Measurements from ENCODE around the gene AK4. TPM values are rescaled to one million over a fixed set of nuclear protein-coding genes. Genes with fewer than 3 reads are reported as not detected.
A peak's percentile ranks its signal among the peaks of the same experiment; 100 is the strongest.
"Not testable (repeated sequence)": the region's sequence is repeated elsewhere in the genome, so short reads cannot be mapped to it uniquely, and the experiment has no call there.

AK4 gene
- total and polyA plus RNA-seq, 5 experiments from 2014 or later: 0.19 to 0.91 TPM; not detected in 3

- POLR2A ChIA-PET: interaction anchor here (1.2 kb wide), 1 partner anchor 34 kb away, joined by 3 read pairs; no protein-coding TSS in a partner anchor
- ATAC-seq (no peak), DNase-seq (no peak)
- Mint-ChIP-seq H3K9me3 (peaks cover 0 to 16% (median 8%) of the 10 kb centered on the region in 9 donors), H3K27ac (peak overlapping the region in 1 of 10 donors; percentile 43), H3K4me1 (peaks cover 0 to 9% (median 3%) of the 10 kb centered on the region in 4 donors), H3K36me3 (peaks cover 0 to 10% (median 5%) of the 10 kb centered on the region in 3 donors), H3K4me3 (no peak overlapping the region), H3K27me3 (peaks cover 5 to 27% (median 11%) of the 10 kb centered on the region in 5 donors)
These were observed 83.8 kb downstream of the AK4 start for GRCh38 chr1:65231718-65232330.

- Mint-ChIP-seq H3K4me3 (no peak overlapping the region), H3K9me3 (peaks cover 0 to 19% (median 11%) of the 10 kb centered on the region in 9 donors), H3K27ac (no peak overlapping the region), H3K27me3 (peaks cover 5 to 27% (median 11%) of the 10 kb centered on the region in 5 donors), H3K4me1 (peaks cover 0 to 9% (median 3%) of the 10 kb centered on the region in 4 donors), H3K36me3 (peaks cover 0 to 12% (median 5%) of the 10 kb centered on the region in 3 donors)
- DNase-seq (no peak), ATAC-seq (no peak)
- POLR2A ChIA-PET: interaction anchor here (0.7 kb wide), 1 partner anchor 34 kb away, joined by 3 read pairs; no protein-coding TSS in a partner anchor
These were observed 84.5 kb downstream of the AK4 start for GRCh38 chr1:65232461-65232990.

DNA sequence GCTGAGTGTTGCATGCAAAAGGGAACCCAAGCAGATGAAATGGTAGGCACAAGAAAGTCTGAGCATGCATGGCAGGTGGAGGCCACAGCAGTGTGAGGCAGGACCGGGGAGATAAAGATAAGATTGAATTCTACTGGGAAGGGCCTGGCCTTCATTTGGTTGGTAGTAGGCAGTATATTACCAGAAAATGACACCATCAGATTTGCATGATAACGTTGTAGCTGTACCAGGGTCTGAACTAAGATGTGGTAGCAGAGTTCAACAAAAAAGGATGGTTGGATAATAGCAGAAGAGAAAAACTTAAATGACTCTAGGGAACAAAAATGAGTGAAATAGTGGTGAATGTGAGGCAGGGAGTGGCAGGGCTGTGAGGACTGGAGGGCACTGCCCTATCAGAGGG lies 85.8 kb downstream of the AK4 start:
- POLR2A ChIA-PET: no interaction called here
- no peak overlapping the region for H3K4me3 Mint-ChIP-seq
- peaks cover 0 to 9% (median 3%) of the 10 kb centered on the region in 4 donors for H3K4me1 Mint-ChIP-seq
- ATAC-seq (no peak), DNase-seq (no peak)
- peaks cover 5 to 27% (median 11%) of the 10 kb centered on the region in 5 donors for H3K27me3 Mint-ChIP-seq
- no peak overlapping the region for H3K27ac Mint-ChIP-seq
- peaks cover 0 to 12% (median 5%) of the 10 kb centered on the region in 3 donors for H3K36me3 Mint-ChIP-seq
- peaks cover 0 to 19% (median 11%) of the 10 kb centered on the region in 9 donors for H3K9me3 Mint-ChIP-seq

GRCh38 chr1:65235867-65236805 lies 88.1 kb downstream of the AK4 start:
- Mint-ChIP-seq H3K27me3 (peaks cover 8 to 17% (median 15%) of the 10 kb centered on the region in 5 donors), H3K9me3 (peaks cover 0 to 19% (median 11%) of the 10 kb centered on the region in 9 donors), H3K4me1 (peaks cover 0 to under 1% (median under 1%) of the 10 kb centered on the region in 4 donors), H3K4me3 (no peak overlapping the region), H3K36me3 (peaks cover 0 to 12% (median 5%) of the 10 kb centered on the region in 3 donors), H3K27ac (no peak overlapping the region)
- DNase-seq (peak in 3 of 10 donors; percentile 20 to 30 (median 27)), ATAC-seq (no peak)
- POLR2A ChIA-PET: no interaction called here

GRCh38 chr1:65237088-65237487 lies 89.1 kb downstream of the AK4 start:
- peaks cover 0 to 12% (median 5%) of the 10 kb centered on the region in 3 donors for H3K36me3 Mint-ChIP-seq
- H3K27ac Mint-ChIP-seq, DNase-seq, POLR2A ChIA-PET, H3K4me1 Mint-ChIP-seq, H3K4me3 Mint-ChIP-seq, ATAC-seq: not testable (repeated sequence)
- H3K9me3 Mint-ChIP-seq: peaks cover 0 to 19% (median 11%) of the 10 kb centered on the region in 9 donors
- peaks cover 8 to 22% (median 15%) of the 10 kb centered on the region in 5 donors for H3K27me3 Mint-ChIP-seq

- POLR2A ChIA-PET: no interaction called here
- DNase-seq (no peak), ATAC-seq (no peak)
- Mint-ChIP-seq H3K27me3 (peaks cover 8 to 26% (median 15%) of the 10 kb centered on the region in 5 donors), H3K4me3 (no peak overlapping the region), H3K9me3 (peaks cover 0 to 19% (median 11%) of the 10 kb centered on the region in 9 donors), H3K36me3 (peaks cover 0 to 12% (median 5%) of the 10 kb centered on the region in 3 donors), H3K4me1 (no peaks in the 10 kb centered on the region), H3K27ac (no peak overlapping the region)
These were observed 89.5 kb downstream of the AK4 start for GRCh38 chr1:65237503-65237902.

- POLR2A ChIA-PET: no interaction called here
- H3K36me3 Mint-ChIP-seq: peaks cover 0 to 12% (median 5%) of the 10 kb centered on the region in 3 donors
- ATAC-seq (no peak), DNase-seq (no peak)
- H3K4me1 Mint-ChIP-seq: no peaks in the 10 kb centered on the region
- H3K9me3 Mint-ChIP-seq: peaks cover 0 to 19% (median 11%) of the 10 kb centered on the region in 9 donors
- H3K27me3 Mint-ChIP-seq: peaks cover 8 to 30% (median 15%) of the 10 kb centered on the region in 5 donors
- H3K27ac Mint-ChIP-seq: peak overlapping the region in 1 of 10 donors; percentile 24
- H3K4me3 Mint-ChIP-seq: no peak overlapping the region
These were observed 90.0 kb downstream of the AK4 start for GRCh38 chr1:65238010-65238409.

GRCh38 chr1:65243491-65243890 lies 95.5 kb downstream of the AK4 start:
- H3K36me3 Mint-ChIP-seq: no peaks in the 10 kb centered on the region
- no peak overlapping the region for H3K27ac Mint-ChIP-seq
- H3K27me3 Mint-ChIP-seq: peaks cover 8 to 49% (median 30%) of the 10 kb centered on the region in 5 donors
- H3K4me3 Mint-ChIP-seq: no peak overlapping the region
- no peak for DNase-seq
- H3K4me1 Mint-ChIP-seq: no peaks in the 10 kb centered on the region
- peaks cover 0 to 2% (median 0%) of the 10 kb centered on the region in 9 donors for H3K9me3 Mint-ChIP-seq
- POLR2A ChIA-PET: no interaction called here
- no peak for ATAC-seq

- Mint-ChIP-seq H3K27ac (no peak overlapping the region), H3K27me3 (peaks cover 8 to 49% (median 26%) of the 10 kb centered on the region in 5 donors), H3K36me3 (no peaks in the 10 kb centered on the region), H3K4me3 (no peak overlapping the region), H3K4me1 (no peaks in the 10 kb centered on the region), H3K9me3 (peaks cover 0 to 2% (median 0%) of the 10 kb centered on the region in 9 donors)
- DNase-seq (no peak), ATAC-seq (no peak)
- POLR2A ChIA-PET: no interaction called here
These were observed 97.3 kb downstream of the AK4 start for GRCh38 chr1:65245295-65245694.

- Mint-ChIP-seq H3K4me1 (no peaks in the 10 kb centered on the region), H3K9me3 (peaks cover 0 to 2% (median 0%) of the 10 kb centered on the region in 9 donors), H3K4me3 (no peak overlapping the region), H3K36me3 (no peaks in the 10 kb centered on the region), H3K27ac (no peak overlapping the region), H3K27me3 (peaks cover 6 to 38% (median 23%) of the 10 kb centered on the region in 5 donors)
- ATAC-seq: no peak
- POLR2A ChIA-PET: no interaction called here
- no peak for DNase-seq
These were observed 99.7 kb downstream of the AK4 start for GRCh38 chr1:65247419-65248359.

DNA sequence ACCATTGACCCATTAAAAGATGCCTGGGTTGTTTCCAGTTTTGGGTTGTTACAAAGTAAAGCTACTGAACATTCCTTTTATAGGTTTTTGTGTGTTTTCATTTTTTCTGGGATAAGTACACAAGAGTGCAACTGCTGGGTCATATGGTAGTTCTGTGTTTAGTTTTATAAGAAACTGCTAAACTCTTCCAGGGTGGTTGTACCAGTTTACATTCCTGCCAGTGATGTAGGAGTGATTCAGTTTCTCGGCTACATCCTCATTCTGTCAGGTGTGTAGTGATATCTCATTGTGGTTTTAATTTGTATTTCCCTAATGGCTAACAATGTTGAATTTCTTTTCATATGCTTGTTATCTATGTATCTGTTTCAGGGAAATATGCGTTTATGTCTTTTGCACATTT lies 102.8 kb downstream of the AK4 start:
- Mint-ChIP-seq H3K27ac (no peak overlapping the region), H3K9me3 (no peaks in the 10 kb centered on the region), H3K4me3 (no peak overlapping the region), H3K36me3 (no peaks in the 10 kb centered on the region), H3K27me3 (peaks cover 5 to 16% (median 6%) of the 10 kb centered on the region in 5 donors), H3K4me1 (peaks cover 6 to 18% (median 17%) of the 10 kb centered on the region in 4 donors)
- ATAC-seq (no peak), DNase-seq (no peak)
- POLR2A ChIA-PET: no interaction called here
